ENCODE data around the gene OR6K6.

DNA sequence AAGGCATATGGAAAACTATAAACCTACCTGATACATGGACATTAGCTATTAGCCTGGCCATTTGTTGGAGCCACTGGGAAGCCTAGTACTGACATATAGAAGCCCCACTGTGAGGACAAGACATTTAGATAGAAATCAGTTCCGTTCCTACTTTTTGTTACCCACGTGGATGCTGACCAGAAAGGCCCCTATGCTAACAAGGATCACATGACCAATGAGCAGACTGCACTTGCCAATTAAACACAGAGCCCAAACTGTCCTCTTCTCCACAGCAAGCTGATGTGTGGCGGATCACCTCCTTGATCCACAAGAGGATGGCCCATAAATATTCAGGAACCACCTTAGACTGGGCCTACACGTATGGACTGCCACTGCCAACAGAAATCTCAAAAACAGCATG lies 22.8 kb upstream of the OR6K6 start:
- TF ChIP-seq POLR2A (IDR thresholded peaks at IDR 0.05): no peak
- TF ChIP-seq, protein P1, sequence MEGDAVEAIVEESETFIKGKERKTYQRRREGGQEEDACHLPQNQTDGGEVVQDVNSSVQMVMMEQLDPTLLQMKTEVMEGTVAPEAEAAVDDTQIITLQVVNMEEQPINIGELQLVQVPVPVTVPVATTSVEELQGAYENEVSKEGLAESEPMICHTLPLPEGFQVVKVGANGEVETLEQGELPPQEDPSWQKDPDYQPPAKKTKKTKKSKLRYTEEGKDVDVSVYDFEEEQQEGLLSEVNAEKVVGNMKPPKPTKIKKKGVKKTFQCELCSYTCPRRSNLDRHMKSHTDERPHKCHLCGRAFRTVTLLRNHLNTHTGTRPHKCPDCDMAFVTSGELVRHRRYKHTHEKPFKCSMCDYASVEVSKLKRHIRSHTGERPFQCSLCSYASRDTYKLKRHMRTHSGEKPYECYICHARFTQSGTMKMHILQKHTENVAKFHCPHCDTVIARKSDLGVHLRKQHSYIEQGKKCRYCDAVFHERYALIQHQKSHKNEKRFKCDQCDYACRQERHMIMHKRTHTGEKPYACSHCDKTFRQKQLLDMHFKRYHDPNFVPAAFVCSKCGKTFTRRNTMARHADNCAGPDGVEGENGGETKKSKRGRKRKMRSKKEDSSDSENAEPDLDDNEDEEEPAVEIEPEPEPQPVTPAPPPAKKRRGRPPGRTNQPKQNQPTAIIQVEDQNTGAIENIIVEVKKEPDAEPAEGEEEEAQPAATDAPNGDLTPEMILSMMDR (IDR thresholded peaks at IDR 0.05): no peak

Measured in ovary (tissue), 3 donors.